ACC112 (cell line): ENCODE measurements around the gene INPP4B.

Experiments used
- H2AFZ ChIP-seq: fragments of 200-600 bp; sonication (generic); one replicate; pipeline ENCODE4 v1.6.0; 2017; ENCODE audit warnings: antibody characterized with exemption, low read length; ENCODE audit not compliant: unreplicated experiment
- H3K27ac ChIP-seq: fragments of 200-600 bp; sonication (generic); 2 replicates; pipeline ENCODE4 v1.5.1; 2014; ENCODE audit warnings: low read depth, mild to moderate bottlenecking, antibody characterized with exemption, low read length, moderate library complexity
- H3K27me3 ChIP-seq: fragments of 200-600 bp; sonication (generic); 2 replicates; pipeline ENCODE4 v1.6.1; 2014; ENCODE audit warnings: mild to moderate bottlenecking, antibody characterized with exemption, low read length, moderate library complexity, mixed read lengths; ENCODE audit not compliant: insufficient read depth
- H3K36me3 ChIP-seq: fragments of 200-600 bp; sonication (generic); 2 replicates; pipeline ENCODE4 v1.6.1; 2016; ENCODE audit warnings: mild to moderate bottlenecking, antibody characterized with exemption, low read length, moderate library complexity, mixed read lengths; ENCODE audit not compliant: insufficient read depth
- H3K4me1 ChIP-seq: fragments of 200-600 bp; sonication (generic); one replicate; pipeline ENCODE4 v1.6.1; 2016; ENCODE audit warnings: low read length, mixed read lengths; ENCODE audit not compliant: insufficient read depth, unreplicated experiment, control insufficient read depth
- H3K4me3 ChIP-seq: fragments of 200-600 bp; sonication (generic); 2 replicates; pipeline ENCODE4 v1.5.1; 2014; ENCODE audit warnings: mild to moderate bottlenecking, low read depth, low read length
- H3K79me2 ChIP-seq: fragments of 200-600 bp; sonication (generic); one replicate; pipeline ENCODE4 v1.6.0; 2016; ENCODE audit warnings: low read length; ENCODE audit not compliant: control insufficient read depth, unreplicated experiment, insufficient read depth

Gene INPP4B

DNA sequence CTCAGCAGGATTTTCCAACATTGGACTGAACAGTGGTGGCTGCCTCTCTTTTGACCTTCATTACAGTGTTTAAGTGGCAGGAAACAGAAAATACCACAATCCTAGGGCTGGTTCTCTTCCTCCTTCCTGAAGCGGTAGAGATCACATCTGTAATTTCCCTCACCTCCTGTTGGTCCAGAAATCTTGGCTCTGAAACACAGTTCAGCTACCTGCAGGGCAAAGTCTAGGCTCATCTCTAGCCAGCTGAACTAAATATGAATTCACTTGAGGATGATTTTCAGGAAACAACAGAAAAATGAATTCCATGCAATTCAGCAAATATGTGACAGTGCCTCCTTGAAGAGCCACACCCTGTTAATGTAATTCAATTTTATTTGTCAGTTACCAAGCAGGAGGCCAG lies 531.9 kb downstream of the INPP4B start:
- no peaks in the 10 kb centered on the region for H3K36me3 ChIP-seq
- H3K27ac ChIP-seq: no peak overlapping the region
- no peaks in the 10 kb centered on the region for H3K4me1 ChIP-seq
- no peaks in the 10 kb centered on the region for H3K79me2 ChIP-seq
- H3K4me3 ChIP-seq: no peak overlapping the region
- H3K27me3 ChIP-seq: no peaks in the 10 kb centered on the region
- no peak overlapping the region for H2AFZ ChIP-seq

DNA sequence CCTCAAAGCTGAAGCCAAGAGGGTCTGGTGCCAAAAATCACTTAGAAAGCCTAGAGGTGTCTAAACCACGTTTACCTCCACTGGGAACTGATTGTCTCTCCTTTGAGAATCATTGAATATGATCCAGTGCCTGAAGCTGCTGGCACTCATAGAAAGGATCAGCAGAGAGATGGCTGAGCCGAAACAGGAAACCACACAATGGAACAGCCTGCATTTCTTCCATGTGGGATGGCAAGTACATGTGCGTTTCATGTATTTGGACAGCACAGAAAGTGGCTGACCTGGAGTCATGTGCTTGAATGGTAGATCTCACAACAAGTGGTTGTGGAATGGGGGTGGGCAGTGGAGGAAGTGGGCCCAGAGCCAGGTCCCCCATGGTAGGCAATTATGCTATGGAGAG lies 533.7 kb downstream of the INPP4B start:
- Histone ChIP-seq H3K4me1 (no peaks in the 10 kb centered on the region), H3K4me3 (no peak overlapping the region), H2AFZ (no peak overlapping the region), H3K27me3 (no peaks in the 10 kb centered on the region), H3K36me3 (no peaks in the 10 kb centered on the region), H3K27ac (no peak overlapping the region), H3K79me2 (no peaks in the 10 kb centered on the region)

DNA sequence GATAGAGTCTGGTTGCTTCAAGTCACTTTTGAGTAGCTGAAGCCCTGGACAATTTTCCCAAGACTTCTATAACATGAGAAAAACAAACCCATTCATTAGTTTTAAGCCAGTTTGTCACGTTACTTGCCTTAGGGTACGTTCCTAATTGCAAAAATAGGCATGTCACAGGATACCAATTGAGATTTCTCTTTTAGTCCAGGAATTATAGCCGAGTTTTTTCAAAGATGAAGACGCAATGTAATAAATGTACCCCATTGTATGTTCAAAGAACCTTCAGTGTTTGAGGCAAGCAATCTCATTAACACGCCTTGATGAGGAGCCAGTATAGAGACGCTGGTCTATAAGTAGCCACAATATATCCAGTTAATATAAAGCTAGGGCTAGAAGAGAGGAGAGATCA lies 534.2 kb downstream of the INPP4B start:
- Histone ChIP-seq H3K36me3 (no peaks in the 10 kb centered on the region), H3K27me3 (no peaks in the 10 kb centered on the region), H2AFZ (no peak overlapping the region), H3K4me3 (no peak overlapping the region), H3K79me2 (no peaks in the 10 kb centered on the region), H3K4me1 (no peaks in the 10 kb centered on the region), H3K27ac (no peak overlapping the region)

DNA sequence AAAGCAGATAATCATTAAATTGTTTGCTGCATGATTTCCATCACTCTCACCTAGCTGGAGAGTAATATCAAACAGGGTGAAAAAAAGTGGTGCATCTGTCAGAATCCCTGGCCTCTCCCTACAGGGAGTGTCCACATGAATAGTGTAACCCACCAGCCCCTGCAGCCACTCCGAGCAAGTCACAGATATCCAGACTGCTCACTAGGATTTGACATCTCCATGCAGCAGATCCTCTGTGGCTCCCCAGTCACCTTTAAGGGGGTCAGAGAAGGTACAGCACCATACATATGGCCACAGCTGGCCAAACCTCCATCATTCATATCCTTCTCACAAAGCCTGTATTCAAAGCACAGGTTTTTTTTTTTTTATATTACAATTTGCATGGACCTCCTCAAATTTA lies 536.3 kb downstream of the INPP4B start:
- Histone ChIP-seq H2AFZ (no peak overlapping the region), H3K36me3 (no peaks in the 10 kb centered on the region), H3K4me3 (no peak overlapping the region), H3K4me1 (no peaks in the 10 kb centered on the region), H3K27me3 (no peaks in the 10 kb centered on the region), H3K27ac (no peak overlapping the region), H3K79me2 (no peaks in the 10 kb centered on the region)

DNA sequence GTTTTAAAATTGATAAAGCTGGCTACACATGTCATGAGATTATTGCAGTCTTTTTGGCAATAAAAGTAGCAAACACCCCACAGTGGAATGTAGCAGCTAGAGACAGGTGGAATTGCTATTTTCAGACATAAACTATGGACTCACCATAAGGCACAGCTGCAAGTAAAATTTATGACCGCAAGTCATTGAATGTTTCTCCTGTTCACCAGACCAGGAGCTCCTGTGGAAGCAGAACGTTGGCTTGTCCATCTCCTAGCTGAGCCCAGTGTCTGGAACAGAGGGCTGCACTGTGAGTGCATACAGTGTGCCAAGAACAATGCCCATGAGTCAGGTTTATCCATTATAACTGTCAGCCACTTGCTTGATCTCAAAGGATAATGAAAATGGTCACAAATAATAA lies 538.2 kb downstream of the INPP4B start:
- Histone ChIP-seq H3K4me3 (no peak overlapping the region), H3K79me2 (no peaks in the 10 kb centered on the region), H3K36me3 (no peaks in the 10 kb centered on the region), H2AFZ (no peak overlapping the region), H3K4me1 (no peaks in the 10 kb centered on the region), H3K27ac (no peak overlapping the region), H3K27me3 (no peaks in the 10 kb centered on the region)

DNA sequence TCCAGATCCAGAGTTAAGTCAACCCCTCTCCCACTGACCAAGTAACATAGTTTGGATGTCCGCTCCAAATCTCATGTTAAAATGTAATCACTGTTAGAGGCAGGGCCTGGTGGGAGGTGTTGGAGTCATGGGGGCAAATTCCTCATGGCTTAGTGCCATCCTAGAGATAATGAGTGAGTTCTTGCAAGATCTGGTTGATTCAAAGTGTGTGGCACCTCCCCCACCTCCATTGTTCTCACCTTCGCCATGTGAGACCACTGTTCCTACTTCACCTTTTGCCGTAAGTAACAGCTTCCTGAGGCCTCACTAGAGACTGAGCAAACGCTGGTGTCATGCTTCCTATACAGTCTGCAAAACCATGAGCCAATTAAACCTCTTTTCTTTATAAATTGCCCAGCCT lies 548.8 kb downstream of the INPP4B start:
- no peak overlapping the region for H2AFZ ChIP-seq
- H3K79me2 ChIP-seq: peaks cover 2% of the 10 kb centered on the region
- H3K4me3 ChIP-seq: no peak overlapping the region
- no peaks in the 10 kb centered on the region for H3K4me1 ChIP-seq
- no peaks in the 10 kb centered on the region for H3K36me3 ChIP-seq
- no peak overlapping the region for H3K27ac ChIP-seq
- no peaks in the 10 kb centered on the region for H3K27me3 ChIP-seq

DNA sequence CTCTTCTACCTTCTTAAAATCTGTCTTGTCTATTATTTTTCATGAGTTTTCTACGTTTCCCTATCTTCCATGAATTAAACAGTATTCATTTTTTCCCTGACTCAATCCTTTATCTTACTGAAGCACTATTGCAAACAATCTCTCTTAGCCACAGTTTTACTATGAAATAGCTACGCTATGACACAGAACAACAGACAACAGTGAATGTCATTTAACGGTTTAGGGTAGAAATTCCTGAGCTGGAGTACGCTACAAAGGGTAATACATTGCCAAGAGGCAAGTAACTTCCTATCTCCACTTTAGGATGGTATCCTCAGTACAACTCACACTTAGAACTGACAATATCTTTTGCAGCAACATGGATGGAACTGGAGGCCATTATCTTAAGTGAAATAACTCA lies 552.6 kb downstream of the INPP4B start:
- Histone ChIP-seq H3K27me3 (no peaks in the 10 kb centered on the region), H3K27ac (no peak overlapping the region), H3K36me3 (0 out of 2 replicates have a peak, but pooled peaks cover 5% of the 10 kb centered on the region), H2AFZ (no peak overlapping the region), H3K79me2 (peaks cover 2% of the 10 kb centered on the region), H3K4me1 (no peaks in the 10 kb centered on the region), H3K4me3 (no peak overlapping the region)

DNA sequence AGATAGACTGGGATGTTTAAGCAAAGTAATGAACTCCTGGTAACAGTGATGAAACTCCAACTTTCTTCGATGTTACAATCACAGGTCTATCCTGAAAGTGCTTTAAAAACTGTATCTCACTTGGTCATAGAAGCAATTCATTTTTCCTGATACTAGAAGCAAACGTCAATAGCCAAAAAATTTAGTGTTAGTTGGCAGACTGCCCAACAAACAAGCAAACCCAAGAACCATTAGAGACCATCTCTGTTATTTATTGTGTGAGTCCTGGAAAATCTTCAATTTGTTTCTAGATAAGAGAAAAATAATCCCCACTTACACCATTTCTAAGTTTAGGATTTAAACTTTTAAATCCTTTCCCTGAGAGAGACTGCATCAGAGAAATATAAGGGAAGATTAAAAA lies 553.9 kb downstream of the INPP4B start:
- H3K27me3 ChIP-seq: no peaks in the 10 kb centered on the region
- H3K4me1 ChIP-seq: no peaks in the 10 kb centered on the region
- 0 out of 2 replicates have a peak, but pooled peaks cover 5% of the 10 kb centered on the region for H3K36me3 ChIP-seq
- no peak overlapping the region for H2AFZ ChIP-seq
- H3K27ac ChIP-seq: no peak overlapping the region
- peaks cover 2% of the 10 kb centered on the region for H3K79me2 ChIP-seq
- H3K4me3 ChIP-seq: no peak overlapping the region

DNA sequence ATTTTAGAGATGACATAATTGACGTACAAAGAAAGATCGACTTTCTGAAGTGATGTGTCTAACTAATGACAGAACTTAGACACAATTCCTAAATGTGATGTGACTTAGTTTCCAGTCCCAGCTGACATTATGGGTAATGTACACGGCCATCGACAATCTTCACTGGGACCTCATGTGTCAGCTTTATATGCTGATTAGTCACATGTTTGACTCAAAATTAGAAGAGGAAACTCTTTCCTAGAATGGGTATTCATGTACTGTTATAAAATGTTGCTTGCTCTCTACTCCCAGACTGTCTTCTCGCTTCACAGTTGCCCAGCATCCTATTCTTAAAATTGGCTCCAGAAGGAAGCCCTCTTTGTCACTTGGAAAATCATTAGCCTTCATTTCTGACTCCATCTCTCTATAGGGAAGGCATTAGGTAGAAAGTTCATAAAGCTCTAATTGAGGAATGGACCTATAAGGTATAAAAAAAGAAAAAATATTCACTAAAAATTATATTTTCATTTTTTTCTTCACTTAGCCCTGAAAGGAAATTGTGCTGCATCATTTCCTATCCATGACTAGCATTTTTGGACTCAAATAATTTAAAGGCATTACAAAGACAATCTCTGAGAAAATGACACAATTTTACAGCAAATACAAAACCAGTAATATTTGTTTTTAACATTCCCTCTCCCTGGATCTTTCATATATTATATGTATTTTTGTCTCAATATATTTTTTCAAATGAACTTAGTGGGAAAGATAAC lies 554.6 kb downstream of the INPP4B start:
- no peaks in the 10 kb centered on the region for H3K27me3 ChIP-seq
- no peak overlapping the region for H3K4me3 ChIP-seq
- H3K79me2 ChIP-seq: peaks cover 2% of the 10 kb centered on the region
- H3K36me3 ChIP-seq: 0 out of 2 replicates have a peak, but pooled peaks cover 5% of the 10 kb centered on the region
- H3K27ac ChIP-seq: no peak overlapping the region
- H3K4me1 ChIP-seq: no peaks in the 10 kb centered on the region
- H2AFZ ChIP-seq: no peak overlapping the region

DNA sequence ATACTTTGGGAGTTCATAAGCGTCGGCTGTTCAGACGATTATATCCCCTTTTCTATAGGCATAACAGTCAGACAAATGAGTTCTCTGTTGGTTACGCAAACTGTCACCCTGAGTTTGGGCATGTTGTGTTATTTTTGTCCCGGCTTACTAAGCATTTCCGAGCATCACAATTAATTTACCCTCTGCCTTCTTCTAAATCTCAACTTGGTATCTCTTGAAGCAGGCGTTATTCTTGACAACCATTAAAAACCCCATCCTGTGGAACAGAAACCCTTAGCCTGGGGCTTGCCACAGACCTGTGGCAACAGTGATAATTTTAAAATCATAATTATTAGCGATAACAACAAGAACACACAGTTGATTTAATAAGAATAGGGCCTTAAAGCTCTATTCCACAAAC lies 558.7 kb downstream of the INPP4B start:
- Histone ChIP-seq H3K27ac (no peak overlapping the region), H3K36me3 (0 out of 2 replicates have a peak, but pooled peaks cover 5% of the 10 kb centered on the region), H2AFZ (no peak overlapping the region), H3K79me2 (no peaks in the 10 kb centered on the region), H3K4me3 (no peak overlapping the region), H3K4me1 (no peaks in the 10 kb centered on the region), H3K27me3 (no peaks in the 10 kb centered on the region)

DNA sequence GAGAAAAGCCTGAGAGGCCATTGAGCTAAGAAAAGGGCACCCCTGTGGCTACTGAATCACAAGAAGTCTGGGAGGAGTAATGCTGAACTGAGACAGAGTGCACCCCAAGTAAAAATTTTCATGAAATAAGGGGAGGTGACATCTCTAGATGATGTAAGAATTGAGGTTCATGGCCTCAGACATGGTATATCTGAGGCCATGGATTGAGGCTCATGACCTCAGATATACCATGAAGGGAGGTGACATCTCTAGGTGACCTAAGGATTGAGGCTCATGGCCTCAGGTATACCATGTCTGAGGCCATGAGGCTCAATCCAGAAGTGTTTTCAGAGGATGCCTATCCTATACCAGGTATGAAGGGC lies 560.9 kb downstream of the INPP4B start:
- Histone ChIP-seq H3K36me3 (no peaks in the 10 kb centered on the region), H3K27me3 (no peaks in the 10 kb centered on the region), H3K4me3 (no peak overlapping the region), H3K4me1 (no peaks in the 10 kb centered on the region), H3K27ac (no peak overlapping the region), H3K79me2 (no peaks in the 10 kb centered on the region), H2AFZ (no peak overlapping the region)
